ENCODE measurements around the gene OSBPL1A. TPM values are rescaled to one million over a fixed set of nuclear protein-coding genes. Genes with fewer than 3 reads are reported as not detected.

OSBPL1A gene
- total and polyA plus RNA-seq, 2 of the 8 experiments (the other 6 are each of a cell fraction or from before 2014, with no cell fraction given): 53.2 to 74.9 TPM

DNA sequence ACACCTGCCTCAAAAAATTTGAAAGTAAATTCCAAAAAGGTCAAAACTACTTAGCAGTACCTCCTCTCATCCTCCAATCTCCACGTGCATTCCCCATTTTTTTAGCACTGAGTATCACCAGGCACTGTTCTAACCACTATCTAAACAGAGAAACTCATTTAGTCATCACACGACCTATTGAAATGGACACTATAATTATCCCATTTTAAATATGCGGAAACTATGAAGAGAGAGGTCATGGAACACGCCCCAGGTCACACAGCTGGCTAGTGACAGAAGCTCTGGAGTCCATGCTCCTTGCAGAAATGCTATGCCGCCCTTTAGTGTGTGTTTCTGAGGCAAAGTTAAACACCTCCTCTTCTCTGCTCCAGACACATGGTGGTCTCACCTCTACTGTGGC lies 159.2 kb downstream of the OSBPL1A start:
- TF ChIP-seq BCL11A (IDR thresholded peaks at IDR 0.05; ENCODE audit: low read depth in 2 of 2, low read length in 2 of 2): no peak
- TF ChIP-seq TAF1 (IDR thresholded peaks at IDR 0.05; ENCODE audit: low read depth, low read length): no peak
- TF ChIP-seq, protein P1, sequence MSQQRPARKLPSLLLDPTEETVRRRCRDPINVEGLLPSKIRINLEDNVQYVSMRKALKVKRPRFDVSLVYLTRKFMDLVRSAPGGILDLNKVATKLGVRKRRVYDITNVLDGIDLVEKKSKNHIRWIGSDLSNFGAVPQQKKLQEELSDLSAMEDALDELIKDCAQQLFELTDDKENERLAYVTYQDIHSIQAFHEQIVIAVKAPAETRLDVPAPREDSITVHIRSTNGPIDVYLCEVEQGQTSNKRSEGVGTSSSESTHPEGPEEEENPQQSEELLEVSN (IDR thresholded peaks at IDR 0.05): no peak
- TF ChIP-seq POLR2A (IDR thresholded peaks at IDR 0.05; ENCODE audit: control extremely low read depth in 1 of 2, low read depth in 2 of 2, low read length in 2 of 2): no peak
- TF ChIP-seq CHD1 (IDR thresholded peaks at IDR 0.05; ENCODE audit: low read depth, low read length): no peak
- TF ChIP-seq MAFK (IDR thresholded peaks at IDR 0.05; ENCODE audit: low read depth, low read length): no peak
- no peak for TF ChIP-seq BRCA1 (IDR thresholded peaks at IDR 0.05; ENCODE audit: low read depth, low read length)
- no peak for TF ChIP-seq SUZ12 (IDR thresholded peaks at IDR 0.05; ENCODE audit: low read length)
- TF ChIP-seq ASH2L (IDR thresholded peaks at IDR 0.05; ENCODE audit: low read length): no peak
- no peak for TF ChIP-seq CREB1 (IDR thresholded peaks at IDR 0.05)
- no peak for TF ChIP-seq POU5F1 (IDR thresholded peaks at IDR 0.05; ENCODE audit: low read depth, low read length)
- TF ChIP-seq TCF12 (IDR thresholded peaks at IDR 0.05; ENCODE audit: low read depth, low read length): no peak
- no peak for TF ChIP-seq KDM4A (IDR thresholded peaks at IDR 0.05; ENCODE audit: low read depth, low read length, severe bottlenecking)
- TF ChIP-seq HDAC2 (IDR thresholded peaks at IDR 0.05; ENCODE audit: borderline replicate concordance in 1 of 2, low read depth in 2 of 2, low read length in 2 of 2): no peak
- no peak for TF ChIP-seq GABPA (IDR thresholded peaks at IDR 0.05; ENCODE audit: borderline replicate concordance, insufficient read depth, low read length)
- DNase-seq (ENCODE audit: low read depth in 1 of 2, low spot score in 2 of 2) (no peak), FAIRE-seq (no peak)
- ChIA-PET POLR2A (ENCODE audit: partially characterized antibody) (no interaction called here), CTCF (ENCODE audit: partially characterized antibody) (no interaction called here)
- H3K14ac ChIP-seq (ENCODE audit: insufficient read length): no peak overlapping the region
- peaks cover 0 to 6% of the 10 kb centered on the region in 2 experiments; a peak in 2 of 4 replicates for H3K79me2 ChIP-seq (ENCODE audit: control insufficient read depth in 1 of 2, insufficient read depth in 2 of 2, low read length in 2 of 2)
- no peak overlapping the region for H2BK15ac ChIP-seq (ENCODE audit: low read length)
- no peak overlapping the region for H3K23ac ChIP-seq (ENCODE audit: insufficient read length)
- no peak overlapping the region for H3K9ac ChIP-seq (replicated peaks in 1 of 4; ENCODE audit: extremely low read depth in 1 of 4, low read depth in 3 of 4, low read length in 3 of 4)
- no peaks in the 10 kb centered on the region for H3K27me3 ChIP-seq (replicated peaks in 1 of 4; ENCODE audit: control insufficient read depth in 3 of 4, extremely low read depth in 1 of 4, insufficient read depth in 3 of 4, low read length in 3 of 4)
- H3K56ac ChIP-seq (replicated peaks; ENCODE audit: insufficient read length, low read depth, low read length): no peak overlapping the region
- no peak overlapping the region for H2BK12ac ChIP-seq (ENCODE audit: low read depth, low read length)
- H3K27ac ChIP-seq (ENCODE audit: low read depth, low read length): no peak overlapping the region
- H2AK5ac ChIP-seq (ENCODE audit: low read depth, low read length): no peak overlapping the region
- no peaks in the 10 kb centered on the region for H3K9me3 ChIP-seq (ENCODE audit: insufficient read depth in 2 of 2, low read depth in 1 of 2, low read length in 1 of 2)
- H4K5ac ChIP-seq (ENCODE audit: insufficient read length, low read depth, low read length): no peak overlapping the region
- H3K4me3 ChIP-seq (ENCODE audit: extremely low read depth in 1 of 4, insufficient read depth in 2 of 4, low read depth in 3 of 4, low read length in 4 of 4): no peak overlapping the region
- 67% methylated on average over 5 of the region's 5 CpGs; no CpG with 5 or more reads in 1 of the 2 experiments for WGBS, 2 experiments (ENCODE audit: extremely low coverage in 1 of 2, insufficient coverage in 1 of 2, insufficient read length in 1 of 2, insufficient replicate concordance in 2 of 2, low coverage in 1 of 2, low lambda C conversion rate in 2 of 2, missing lambda C conversion rate in 1 of 2)
- H2BK20ac ChIP-seq (ENCODE audit: low read length): no peak overlapping the region
- no peaks in the 10 kb centered on the region for H3K23me2 ChIP-seq (ENCODE audit: low read depth, low read length)
- H3K79me1 ChIP-seq (ENCODE audit: low read depth, low read length): no peaks in the 10 kb centered on the region
- no peak overlapping the region for H3K4me2 ChIP-seq (ENCODE audit: insufficient read depth in 1 of 2, low read depth in 2 of 2, low read length in 2 of 2)
- no peak overlapping the region for H4K8ac ChIP-seq (ENCODE audit: extremely low read depth, insufficient read depth, low read length)
- H4K20me1 ChIP-seq (replicated peaks in 1 of 2; ENCODE audit: control insufficient read depth in 1 of 2, insufficient read depth in 2 of 2, low read length in 2 of 2): no peaks in the 10 kb centered on the region
- no peak overlapping the region for H4K91ac ChIP-seq (replicated peaks; ENCODE audit: insufficient read length, low read length)
- H3K4ac ChIP-seq (replicated peaks; ENCODE audit: insufficient read length, low read depth, low read length): no peak overlapping the region
- peaks cover 0 to 21% (median 6%) of the 10 kb centered on the region in 4 experiments; a peak in 5 of 8 replicates for H3K36me3 ChIP-seq (ENCODE audit: control insufficient read depth in 2 of 4, insufficient read depth in 4 of 4, low read length in 3 of 4)
- H2BK5ac ChIP-seq (ENCODE audit: low read depth, low read length): no peak overlapping the region
- H2BK120ac ChIP-seq (replicated peaks; ENCODE audit: low read depth, low read length): no peak overlapping the region
- no peak overlapping the region for H2AFZ ChIP-seq (ENCODE audit: low read length)
- no peak overlapping the region for H3K18ac ChIP-seq (ENCODE audit: extremely low read depth, low read length)
- peaks cover 0 to 6% (median 5%) of the 10 kb centered on the region in 4 experiments; a peak in 4 of 7 replicates for H3K4me1 ChIP-seq (replicated peaks in 1 of 4; ENCODE audit: control insufficient read depth in 3 of 4, insufficient read depth in 4 of 4, low read length in 3 of 4)
